Measurements from ENCODE around the gene ZNF792. TPM values are rescaled to one million over a fixed set of nuclear protein-coding genes. Genes with fewer than 3 reads are reported as not detected.
"Not testable (repeated sequence)": the region's sequence is repeated elsewhere in the genome, so short reads cannot be mapped to it uniquely, and the experiment has no call there.

Gene ZNF792
- total RNA-seq, 1 donor = 3.0 TPM

DNA sequence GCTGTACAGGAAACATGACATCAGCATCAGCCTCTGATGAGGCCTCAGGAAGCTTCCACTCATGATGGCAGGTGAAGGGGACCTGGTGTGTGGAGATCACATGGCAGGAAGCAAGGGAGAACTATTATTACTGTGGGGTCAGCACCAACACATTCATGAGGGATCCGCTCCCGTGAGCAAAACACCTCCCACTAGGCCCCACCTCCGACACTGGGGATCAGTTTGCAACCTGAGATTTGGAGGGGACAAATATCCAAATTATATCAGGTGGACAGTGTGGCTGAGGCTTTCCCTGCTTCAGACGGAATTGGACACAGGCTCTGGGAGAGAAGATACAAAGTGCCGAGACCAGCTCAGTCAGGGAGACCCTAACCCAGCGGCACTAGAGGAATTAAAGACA lies 5.7 kb upstream of the ZNF792 start:
- DNase-seq (ENCODE audit: low read depth) = no peak
- TF ChIP-seq CTCF (IDR thresholded peaks at IDR 0.05; ENCODE audit: insufficient read depth, low read length) = no peak
- no peak overlapping the region for H3K4me3 ChIP-seq (ENCODE audit: low read depth, low read length)

DNA sequence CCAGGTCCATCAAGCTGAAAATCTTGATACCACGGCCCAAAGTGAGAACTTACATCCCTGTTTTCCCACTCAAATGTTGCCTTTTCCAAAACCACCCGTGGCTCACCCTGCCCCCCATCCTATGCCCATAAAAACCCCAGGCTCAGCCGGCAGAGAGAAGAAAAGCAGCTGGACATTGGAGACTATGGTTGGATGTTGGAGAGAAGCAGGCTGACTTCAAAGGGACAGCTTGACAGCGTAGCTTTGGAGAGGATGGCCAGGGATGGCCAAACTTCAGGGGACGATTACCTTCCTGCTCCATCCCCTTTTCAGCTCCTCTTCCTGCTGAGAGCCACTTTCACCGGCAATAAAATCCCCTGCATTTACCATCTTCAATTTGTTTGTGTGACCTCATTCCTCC lies 3.5 kb upstream of the ZNF792 start:
- TF ChIP-seq CTCF (IDR thresholded peaks at IDR 0.05; ENCODE audit: insufficient read depth, low read length) = no peak
- DNase-seq (ENCODE audit: low read depth) = no peak

DNA sequence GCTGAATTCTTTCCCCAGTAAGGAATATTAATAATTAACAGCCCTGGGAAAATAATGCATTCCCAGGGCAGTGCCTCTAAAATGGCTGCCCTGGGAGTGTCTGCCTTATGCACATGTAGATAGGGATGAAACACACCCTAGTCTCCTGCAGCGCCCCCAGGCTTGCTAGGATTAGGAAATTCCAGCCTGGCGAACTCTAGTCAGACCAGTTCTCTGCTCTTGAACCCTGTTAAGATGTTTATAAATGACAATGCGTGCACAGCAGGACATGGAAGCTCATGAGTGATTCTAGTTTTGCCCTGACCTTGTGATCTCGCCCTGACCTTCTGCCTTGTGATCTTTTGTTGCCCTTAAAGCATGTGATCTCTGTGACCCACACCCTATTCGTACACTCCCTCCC lies 1.5 kb upstream of the ZNF792 start:
- DNase-seq (ENCODE audit: low read depth); H3K4me3 ChIP-seq (ENCODE audit: low read depth, low read length): not testable (repeated sequence)

More for the DNA sequence above, 3.5 kb upstream of the ZNF792 start:
- no peak overlapping the region for H3K4me3 ChIP-seq (ENCODE audit: low read depth, low read length)

DNA sequence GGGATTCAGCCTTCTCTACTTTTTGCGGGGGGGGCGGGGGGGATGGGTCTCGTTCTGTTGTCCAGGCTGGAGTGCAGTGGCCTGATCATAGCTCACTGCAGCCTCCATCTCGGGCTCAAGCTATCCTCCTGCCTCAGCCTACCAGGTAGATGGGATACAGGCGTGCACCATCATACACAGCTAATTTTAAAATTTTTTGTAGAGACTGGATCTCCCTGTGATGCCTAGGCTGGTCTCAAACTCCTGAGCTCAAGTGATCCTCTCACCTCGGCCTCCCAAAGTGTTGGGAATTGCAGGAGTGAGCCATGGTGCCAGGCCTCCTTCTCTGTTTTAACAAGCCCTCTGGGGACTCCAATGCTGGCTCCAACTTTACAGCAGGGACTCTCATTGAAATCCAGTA lies 569 bp upstream of the ZNF792 start:
- H3K4me3 ChIP-seq (ENCODE audit: low read depth, low read length) = peak overlapping the region; percentile 83

GRCh38 chr19:34962687-34963572 lies 1.1 kb downstream of the ZNF792 start:
- DNase-seq (ENCODE audit: low read depth) = no peak
- no peak for TF ChIP-seq CTCF (IDR thresholded peaks at IDR 0.05; ENCODE audit: insufficient read depth, low read length)
- H3K4me3 ChIP-seq (ENCODE audit: low read depth, low read length) = peak overlapping the region; percentile 83

More for the DNA sequence above, 569 bp upstream of the ZNF792 start:
- no peak for TF ChIP-seq CTCF (IDR thresholded peaks at IDR 0.05; ENCODE audit: insufficient read depth, low read length)
- DNase-seq (ENCODE audit: low read depth) = no peak

DNA sequence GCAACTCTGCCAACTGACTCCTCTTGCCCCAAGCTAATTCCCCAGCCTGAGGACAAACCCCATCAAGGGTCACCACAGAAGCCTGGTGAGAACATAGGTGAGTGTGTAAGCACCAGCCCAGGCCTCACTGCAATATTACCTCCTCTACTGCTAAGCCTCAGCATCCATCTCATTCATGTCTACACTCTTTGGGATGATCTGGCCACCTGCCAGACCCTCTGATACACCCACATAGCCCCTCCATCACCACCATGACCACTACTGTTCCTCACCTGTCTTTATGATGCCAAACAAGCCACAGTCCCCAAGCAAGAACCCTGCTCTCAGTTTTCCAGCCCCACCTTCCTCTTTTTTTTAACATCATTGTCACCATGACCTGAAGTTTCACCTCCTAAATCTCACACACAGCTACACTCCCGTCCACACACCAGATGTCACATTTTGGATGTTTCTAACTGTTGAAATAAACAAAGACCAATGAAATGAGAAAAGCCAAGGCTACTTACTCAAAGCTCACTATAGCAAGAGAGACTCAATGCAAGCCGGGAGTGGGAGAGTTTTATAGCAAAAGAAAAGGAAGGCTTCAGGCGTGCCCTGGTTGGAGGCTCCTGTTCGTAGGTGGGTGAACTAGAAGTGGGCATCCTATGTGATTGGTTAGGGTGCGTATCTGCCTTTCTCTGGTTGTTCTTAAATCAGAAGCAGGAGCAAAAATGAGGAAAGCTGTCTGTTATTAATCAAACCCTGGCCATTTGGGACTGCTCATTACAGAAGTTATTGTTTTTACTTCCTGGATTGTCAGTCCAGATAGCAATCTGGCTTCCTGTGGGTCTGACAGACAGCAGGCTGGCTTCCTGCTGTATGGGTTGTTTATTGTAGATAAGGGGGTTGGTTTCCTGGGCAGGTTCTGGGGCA lies 2.0 kb downstream of the ZNF792 start:
- peak overlapping the region; percentile 10 for H3K4me3 ChIP-seq (ENCODE audit: low read depth, low read length)
- no peak for TF ChIP-seq CTCF (IDR thresholded peaks at IDR 0.05; ENCODE audit: insufficient read depth, low read length)
- peak; percentile 11 for DNase-seq (ENCODE audit: low read depth)

Data from fibroblast of the aortic adventitia (primary cell).